Measurements from ENCODE around the gene CDH19. TPM values are rescaled to one million over a fixed set of nuclear protein-coding genes. Genes with fewer than 3 reads are reported as not detected.

Gene CDH19
- total RNA-seq, 2 donors from 2014 or later = 0.55 to 3.4 TPM

GRCh38 chr18:66461344-66461743 is 142.5 kb downstream of the CDH19 start:
- WGBS = 78% methylated on average over 3 of the region's 3 CpGs

GRCh38 chr18:66457245-66457644 is 146.6 kb downstream of the CDH19 start:
- intact Hi-C loops (cut with DNase I) = no loop called here
- H3K4me3 ChIP-seq = no peak overlapping the region
- no peaks in the 10 kb centered on the region for H3K4me1 ChIP-seq (replicated peaks)
- no peaks in the 10 kb centered on the region for H3K9me3 ChIP-seq
- H3K36me3 ChIP-seq = no peaks in the 10 kb centered on the region
- no peak overlapping the region for H3K27ac ChIP-seq
- DNase-seq (ENCODE audit: low spot score) = no peak
- TF ChIP-seq POLR2AphosphoS5 (IDR thresholded peaks at IDR 0.05) = no peak
- TF ChIP-seq POLR2A (IDR thresholded peaks at IDR 0.05) = no peak
- no peak for TF ChIP-seq CTCF (IDR thresholded peaks at IDR 0.05)
- 53% methylated on average over 1 of the region's 1 CpG for WGBS
- H3K27me3 ChIP-seq (replicated peaks; ENCODE audit: insufficient read depth) = no peaks in the 10 kb centered on the region

More at GRCh38 chr18:66461344-66461743, 142.5 kb downstream of the CDH19 start:
- intact Hi-C loops (cut with DNase I) = no loop called here
- no peak for TF ChIP-seq CTCF (IDR thresholded peaks at IDR 0.05)
- H3K27me3 ChIP-seq (replicated peaks; ENCODE audit: insufficient read depth) = no peaks in the 10 kb centered on the region
- no peak overlapping the region for H3K4me3 ChIP-seq
- H3K4me1 ChIP-seq (replicated peaks) = no peaks in the 10 kb centered on the region
- no peaks in the 10 kb centered on the region for H3K36me3 ChIP-seq
- no peak overlapping the region for H3K27ac ChIP-seq
- H3K9me3 ChIP-seq = no peaks in the 10 kb centered on the region
- DNase-seq (ENCODE audit: low spot score) = no peak
